Activated CD4-positive, alpha-beta T cell treated with anti-CD3 and anti-CD28 coated beads, Interleukin-2, Interleukin-6, amounts not matched to agents 100 ng/mL and 50 ng/mL, durations not matched to agents 16 hours and 8 hours (primary cell): ENCODE measurements around the gene CDYL.
A peak's percentile ranks its signal among the peaks of the same experiment; 100 is the strongest.

Experiments
- DNase-seq: peaks from one replicate; pipeline ENCODE4 v3.0.0-alpha.2; 2020

CDYL gene

DNA sequence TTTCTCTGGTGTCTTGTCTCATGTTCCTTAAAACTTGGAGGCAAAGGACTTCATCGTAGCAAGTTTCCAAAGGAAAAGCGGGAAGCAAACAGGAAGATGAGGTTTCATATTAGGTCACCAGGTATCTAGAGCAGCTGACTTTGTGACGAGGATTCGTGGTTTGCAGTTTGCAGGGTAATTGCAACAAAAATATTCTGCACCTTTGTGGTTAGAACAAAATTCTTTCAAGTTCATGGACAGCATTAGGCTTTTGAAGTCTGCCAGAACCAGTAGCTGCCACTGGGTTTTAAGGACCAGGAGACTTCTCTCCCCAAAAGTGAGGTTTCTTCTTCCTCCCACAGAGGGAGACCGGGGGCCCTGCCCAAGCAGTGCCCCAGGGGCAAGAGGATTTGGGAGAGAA is 164.2 kb downstream of the CDYL start:
- no peak for DNase-seq

DNA sequence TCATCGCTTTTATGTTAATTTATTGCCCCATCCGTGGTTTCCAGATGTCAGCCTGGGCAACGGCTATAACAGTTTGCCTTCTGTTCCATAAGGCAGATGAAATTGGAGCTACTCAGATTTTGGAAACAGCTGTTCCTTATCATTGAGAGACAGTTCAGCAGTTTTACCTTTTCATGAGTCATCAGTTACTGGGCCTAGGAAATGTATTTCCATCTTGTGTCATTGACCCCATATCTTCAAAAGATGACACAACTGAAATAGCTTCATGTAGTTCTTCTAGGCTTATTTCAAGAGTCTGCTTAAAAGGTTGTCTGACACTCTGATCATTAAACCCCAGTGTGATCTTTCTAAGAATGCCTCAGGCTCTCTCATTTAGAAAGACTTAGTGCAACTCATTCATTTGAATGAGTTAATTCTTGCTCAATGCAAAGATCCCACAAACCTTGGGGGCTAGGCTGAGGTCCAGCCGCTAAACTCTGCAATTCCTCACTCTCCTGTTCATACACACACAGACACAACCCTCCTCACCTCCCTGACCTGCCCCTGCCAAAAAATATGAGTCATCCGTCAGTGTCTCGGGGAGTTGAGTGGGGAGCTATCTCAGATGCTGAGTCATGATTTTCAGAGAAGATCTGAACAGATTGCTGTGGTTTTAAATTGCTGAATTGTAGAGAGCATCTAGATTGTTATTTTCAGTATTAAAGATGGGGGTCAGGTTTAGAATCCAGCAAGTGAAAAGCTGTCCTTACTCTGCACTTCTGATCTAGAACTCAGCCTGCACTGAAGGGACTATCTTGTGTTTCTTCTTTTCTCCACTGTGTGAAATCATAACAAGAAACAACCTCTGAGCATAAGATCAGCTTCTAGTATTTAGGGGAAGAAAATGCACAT is 165.8 kb downstream of the CDYL start:
- peak; percentile 87 for DNase-seq

DNA sequence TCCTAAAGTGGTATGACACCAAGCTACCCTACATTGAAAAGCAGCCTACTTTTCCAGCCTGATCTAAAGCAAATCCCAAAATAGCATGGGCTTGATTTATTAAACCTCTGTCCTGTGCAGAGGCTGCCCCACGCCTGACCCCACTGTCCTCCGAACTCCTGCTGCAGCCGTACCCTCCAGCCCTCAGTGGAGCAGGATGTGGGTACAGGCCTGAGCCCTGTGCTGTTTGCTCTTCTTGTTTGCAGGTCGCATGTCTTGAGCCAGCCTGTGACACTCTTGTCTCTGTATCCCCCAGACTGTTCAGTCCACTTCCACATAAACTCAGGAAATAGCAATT is 166.4 kb downstream of the CDYL start:
- DNase-seq = peak; percentile 21

DNA sequence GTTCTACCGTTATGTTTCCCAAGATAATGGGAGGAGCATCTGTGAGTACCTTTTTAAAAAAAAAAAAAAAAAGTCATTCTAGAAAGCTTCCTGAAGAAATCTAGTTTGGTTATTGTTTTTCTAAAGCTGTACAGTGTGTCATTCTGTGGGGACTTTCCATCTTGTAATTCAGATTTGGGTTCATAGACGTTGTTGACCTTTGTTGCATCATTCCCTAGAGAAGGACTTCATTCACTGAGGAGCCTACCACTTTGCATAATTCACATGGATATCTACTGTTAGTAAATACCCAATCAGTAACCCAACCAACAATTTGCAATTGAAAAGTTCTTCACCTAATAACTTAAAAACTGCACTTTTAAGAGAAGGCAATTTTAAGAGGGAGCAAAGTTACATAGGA is 167.5 kb downstream of the CDYL start:
- no peak for DNase-seq

DNA sequence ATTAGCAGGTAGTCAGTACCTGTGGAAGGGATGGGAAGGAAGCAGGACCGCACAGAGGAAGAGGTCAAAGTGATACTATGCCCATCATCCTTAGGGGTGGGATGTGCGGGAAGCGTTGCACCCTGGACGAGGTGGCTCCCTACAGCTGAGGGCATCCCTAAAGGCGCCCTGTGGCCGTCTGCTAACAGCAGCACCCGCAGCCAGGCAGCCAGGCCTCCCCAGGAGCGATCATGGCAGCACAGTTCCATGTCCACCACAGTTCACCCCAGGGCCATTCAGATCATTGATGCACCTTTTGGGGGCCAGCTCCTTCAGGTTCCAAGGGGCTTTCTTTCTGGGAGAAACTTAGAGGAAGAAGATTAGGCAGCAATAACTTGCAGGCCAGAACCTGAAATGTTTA is 168.1 kb downstream of the CDYL start:
- DNase-seq = no peak

DNA sequence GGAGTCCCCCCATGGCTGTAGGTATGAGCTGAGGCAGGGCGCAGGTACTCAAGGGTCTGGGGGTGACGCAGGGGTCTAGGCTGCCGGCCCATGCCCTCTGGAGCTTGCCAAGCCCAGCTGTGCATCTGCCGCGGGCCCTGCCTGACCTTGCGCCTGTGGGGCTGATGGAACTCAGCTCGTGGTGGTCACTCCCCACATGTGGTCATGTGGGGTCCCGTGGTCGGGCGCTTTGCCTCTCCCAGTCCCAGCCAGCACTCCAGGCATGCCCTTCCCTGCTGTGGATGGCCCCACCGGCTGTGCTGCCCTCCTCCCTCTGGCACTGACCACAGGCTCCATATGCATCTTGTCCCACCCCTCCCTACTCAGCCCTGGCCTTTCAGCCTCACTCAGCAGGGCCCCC is 170.3 kb downstream of the CDYL start:
- no peak for DNase-seq

DNA sequence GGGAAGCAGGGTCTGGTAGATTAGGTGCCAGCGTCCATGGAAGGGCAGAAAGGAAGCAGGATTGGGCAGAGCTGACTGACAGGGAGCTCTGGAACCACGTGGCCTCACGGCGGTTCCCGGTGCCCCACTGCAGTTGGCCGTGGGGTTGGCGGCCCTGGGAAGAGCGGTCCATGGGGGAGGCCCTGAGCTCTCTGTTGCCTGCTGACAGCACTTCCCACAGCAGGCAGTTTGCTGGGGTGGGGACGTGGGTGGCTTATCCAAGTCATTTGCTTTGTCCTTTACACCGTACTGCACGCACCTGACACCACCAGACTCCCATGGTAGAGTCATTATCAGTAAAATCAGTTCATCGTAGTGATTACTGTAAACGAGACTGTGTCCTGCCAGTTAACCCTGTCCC is 171.5 kb downstream of the CDYL start:
- DNase-seq = no peak

DNA sequence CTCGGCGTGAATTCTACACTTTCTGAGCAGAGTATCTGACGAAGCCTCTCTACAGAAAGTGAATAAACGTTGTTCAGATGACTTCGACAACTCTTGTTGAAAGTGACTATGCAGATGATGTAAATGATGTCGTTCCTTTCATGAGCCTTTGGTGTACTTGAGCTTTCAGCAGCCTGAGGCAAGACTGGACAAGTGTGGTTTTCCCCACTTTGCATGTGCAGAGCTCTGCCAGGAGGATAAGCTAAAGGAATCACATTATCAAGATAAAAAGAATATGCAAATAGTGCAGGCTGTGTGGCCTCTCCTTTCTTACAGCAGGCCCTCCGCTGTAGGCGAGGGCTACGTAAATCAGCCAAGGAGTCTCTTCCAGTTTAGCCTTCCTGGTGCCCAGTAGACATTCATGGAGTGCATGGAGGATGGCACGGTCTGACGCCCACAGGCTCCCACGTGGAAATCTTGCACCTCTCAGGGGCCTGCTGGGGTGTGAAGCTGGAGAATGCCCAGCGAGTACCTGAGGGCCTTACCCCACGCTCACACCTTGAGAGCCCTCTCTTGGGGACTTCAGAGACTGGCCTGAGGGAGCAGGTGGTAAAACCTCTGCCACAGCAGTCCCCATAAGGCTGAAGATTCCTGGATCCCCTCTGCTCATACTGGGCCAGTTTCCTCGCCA is 172.7 kb downstream of the CDYL start:
- DNase-seq = no peak

DNA sequence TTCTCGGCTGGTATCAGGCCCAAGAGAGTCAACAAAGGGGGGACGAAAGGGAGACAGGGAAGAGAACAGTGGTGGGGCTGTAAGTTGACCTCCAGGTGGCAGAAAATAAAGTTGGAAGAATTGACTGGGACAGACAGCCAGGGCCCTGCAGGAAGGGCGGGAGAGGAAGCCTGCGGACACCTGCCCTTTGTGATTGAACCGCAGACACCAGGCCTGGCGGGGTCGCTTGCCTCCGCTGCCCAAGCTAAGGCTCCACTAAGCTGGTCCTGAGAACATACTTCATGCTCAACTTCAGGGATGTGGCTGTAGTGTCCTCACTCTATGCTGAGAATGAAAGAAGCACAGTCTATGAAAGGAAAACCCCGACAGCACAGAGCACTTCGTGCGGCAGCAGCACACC is 173.9 kb downstream of the CDYL start:
- DNase-seq = no peak

DNA sequence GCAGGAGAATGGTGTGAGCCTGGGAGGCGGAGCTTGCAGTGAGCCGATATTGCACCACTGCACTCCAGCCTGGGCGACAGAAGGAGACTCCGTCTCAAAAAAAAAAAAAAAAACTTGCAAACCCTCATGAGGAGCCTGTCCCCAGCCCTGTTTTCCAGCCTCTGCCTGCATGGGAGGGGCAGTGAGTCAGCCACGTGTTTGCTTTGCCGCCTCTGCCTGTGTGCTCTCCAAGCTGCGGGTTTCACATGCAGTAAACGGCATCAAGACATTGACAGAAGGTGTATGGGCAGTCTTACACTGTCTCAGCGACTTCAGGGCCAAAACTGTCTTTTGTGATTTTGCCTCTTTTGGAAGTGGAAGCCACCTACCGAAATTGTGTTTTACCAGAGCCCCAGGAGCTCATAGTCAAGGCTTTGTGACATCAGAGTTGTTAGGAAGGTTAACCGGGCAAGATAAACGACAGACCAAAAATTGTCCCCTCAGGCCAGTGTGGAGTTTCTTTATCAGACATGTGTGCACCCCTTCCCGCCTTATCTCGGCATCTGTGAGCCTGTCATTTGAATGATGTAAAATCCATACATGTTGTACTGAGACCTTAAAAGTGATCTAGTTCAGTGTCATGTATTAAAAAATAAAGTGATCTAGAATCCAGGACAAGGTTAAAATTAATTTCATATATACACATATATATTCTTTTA is 174.8 kb downstream of the CDYL start:
- no peak for DNase-seq

DNA sequence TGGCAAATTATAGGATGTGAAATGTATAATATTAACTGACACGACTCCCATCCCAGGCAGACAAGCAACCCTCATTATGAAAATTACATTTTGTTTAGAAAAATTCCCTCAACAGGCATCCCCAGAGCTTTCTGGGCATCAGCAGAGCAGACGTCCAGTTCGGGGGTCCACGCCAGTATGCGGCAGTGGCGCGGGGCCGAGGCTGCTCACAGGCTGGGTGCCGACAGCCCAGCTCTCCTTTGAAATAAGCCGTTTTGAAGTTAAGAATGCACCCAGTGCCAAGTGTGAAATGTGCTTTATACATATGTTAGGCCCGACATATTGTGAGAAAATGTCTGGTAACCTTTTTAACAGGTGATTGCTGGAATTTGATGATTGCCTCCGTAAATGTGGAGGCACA is 177.2 kb downstream of the CDYL start:
- no peak for DNase-seq

DNA sequence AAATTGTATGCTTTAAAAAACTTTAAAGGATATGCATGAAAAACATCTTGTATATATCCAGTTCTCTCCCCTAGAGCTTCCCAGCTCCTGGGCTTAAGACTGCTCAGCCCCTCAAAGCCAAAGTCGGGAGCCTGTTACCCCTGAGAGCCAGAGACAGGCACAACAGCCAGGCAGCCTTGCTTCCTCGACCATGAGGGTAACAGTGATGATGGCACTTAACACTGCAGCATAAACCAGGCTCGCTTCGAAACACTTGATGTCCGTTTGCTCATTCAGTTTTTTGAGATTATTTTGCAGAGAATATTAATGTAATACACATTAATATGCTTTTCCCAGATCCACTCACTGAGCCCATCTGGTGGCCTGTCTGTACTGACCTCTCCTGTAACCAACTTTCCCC is 180.4 kb downstream of the CDYL start:
- no peak for DNase-seq

DNA sequence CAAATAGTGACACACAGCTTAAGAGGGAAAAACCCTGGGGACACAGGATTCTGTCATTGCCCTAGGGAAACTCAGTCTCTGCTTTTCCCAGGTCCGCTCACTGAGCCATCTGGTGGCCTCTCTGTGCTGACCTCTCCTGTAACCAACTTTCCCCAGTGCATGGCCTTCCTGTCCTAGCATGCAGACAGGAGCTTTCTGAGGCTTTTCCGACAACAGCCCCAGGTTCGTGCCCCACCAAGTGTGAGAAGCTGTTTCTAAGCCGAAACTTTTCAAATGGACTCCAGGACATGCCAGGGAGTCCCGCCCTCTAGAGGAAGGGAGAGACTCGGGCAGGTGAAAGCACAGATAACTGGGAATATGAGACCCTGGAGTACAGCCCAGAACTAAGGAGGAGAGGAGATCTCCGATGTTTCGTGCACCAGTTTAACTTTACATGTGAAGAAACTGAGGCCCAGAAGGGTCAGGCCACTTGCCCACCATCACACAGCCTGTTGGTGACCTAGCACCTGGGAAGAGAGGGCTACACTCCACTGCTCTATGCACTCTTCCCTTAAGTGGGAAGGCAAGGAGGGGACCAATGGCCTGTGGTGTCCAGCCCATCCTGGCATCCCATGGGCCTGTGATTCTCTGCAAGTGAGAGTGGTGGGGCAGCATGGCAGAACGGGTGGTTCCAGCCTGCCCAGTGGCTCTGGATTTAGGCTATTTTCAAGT is 181.5 kb downstream of the CDYL start:
- no peak for DNase-seq

DNA sequence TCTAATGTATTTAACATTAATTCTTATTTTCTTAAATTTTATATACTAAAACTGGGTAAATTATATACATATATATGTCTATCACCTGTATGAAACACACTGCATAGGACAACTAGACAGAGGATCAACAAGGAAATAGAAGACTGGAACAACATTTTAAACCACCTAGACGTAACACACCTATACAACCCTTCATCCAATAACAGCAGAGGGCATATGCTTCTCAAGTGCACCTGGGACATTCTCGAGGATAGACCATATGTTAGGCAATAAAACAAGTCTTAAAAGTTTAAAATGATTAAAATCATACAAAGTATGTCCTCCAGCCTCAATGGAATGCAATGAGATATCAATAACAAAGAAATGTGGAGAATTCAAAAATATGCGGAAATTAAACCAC is 182.4 kb downstream of the CDYL start:
- no peak for DNase-seq

DNA sequence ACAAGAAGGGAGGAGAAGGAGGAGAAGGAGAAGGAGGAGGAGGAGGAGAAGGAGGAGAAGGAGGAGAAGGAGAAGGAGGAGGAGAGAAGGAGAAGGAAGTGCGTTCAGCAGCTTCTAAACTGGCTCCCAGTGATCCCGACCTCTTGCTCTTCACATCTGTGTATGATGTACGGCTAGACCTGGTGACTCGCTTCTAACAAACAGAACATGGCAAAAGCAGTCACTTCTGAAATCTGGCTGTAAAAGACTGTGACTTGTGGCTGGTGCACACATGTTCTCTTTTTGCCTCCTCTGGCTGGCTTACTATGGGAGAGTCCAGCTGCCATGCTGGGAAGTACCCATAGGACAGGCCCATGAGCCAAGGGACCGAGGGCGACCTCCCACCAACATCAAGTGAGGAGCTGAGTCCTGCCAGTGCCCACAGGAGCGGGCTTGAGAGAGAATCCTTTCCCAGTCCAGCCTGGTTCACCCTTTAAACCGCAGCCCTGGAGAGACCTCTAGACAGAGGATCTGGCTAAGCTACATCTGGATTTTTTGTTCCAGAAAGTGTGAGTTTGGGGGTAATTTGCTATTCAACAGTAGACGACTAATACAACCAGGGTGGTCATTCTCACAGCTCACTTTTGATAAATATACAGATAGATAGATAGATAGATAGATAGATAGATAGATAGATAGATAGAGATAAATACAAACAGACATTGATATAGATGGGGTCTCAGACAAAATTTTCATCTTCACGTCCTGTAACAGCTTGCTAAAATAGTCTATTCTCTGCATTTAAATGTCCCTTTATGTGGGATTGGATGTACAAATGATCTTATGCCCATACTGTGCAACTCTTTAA is 185.3 kb downstream of the CDYL start:
- no peak for DNase-seq

DNA sequence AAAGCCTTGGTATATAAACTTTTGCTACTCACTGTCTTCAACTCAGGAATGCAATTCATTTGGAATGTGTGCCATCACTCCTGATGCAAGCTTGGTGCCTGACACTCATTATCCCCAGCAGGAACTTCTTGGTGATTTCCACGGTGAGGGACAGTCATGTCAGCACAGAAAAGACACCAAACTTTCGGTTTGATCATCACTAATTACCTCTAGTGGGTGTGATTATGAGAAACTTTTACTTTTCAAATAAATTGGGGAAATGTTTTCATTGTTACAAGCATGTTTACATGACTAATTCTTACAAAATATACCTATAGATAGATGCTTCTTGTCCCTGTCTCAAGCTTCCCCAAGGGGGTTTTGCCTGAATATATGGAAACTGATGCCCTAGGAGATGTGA is 186.7 kb downstream of the CDYL start:
- DNase-seq = no peak

DNA sequence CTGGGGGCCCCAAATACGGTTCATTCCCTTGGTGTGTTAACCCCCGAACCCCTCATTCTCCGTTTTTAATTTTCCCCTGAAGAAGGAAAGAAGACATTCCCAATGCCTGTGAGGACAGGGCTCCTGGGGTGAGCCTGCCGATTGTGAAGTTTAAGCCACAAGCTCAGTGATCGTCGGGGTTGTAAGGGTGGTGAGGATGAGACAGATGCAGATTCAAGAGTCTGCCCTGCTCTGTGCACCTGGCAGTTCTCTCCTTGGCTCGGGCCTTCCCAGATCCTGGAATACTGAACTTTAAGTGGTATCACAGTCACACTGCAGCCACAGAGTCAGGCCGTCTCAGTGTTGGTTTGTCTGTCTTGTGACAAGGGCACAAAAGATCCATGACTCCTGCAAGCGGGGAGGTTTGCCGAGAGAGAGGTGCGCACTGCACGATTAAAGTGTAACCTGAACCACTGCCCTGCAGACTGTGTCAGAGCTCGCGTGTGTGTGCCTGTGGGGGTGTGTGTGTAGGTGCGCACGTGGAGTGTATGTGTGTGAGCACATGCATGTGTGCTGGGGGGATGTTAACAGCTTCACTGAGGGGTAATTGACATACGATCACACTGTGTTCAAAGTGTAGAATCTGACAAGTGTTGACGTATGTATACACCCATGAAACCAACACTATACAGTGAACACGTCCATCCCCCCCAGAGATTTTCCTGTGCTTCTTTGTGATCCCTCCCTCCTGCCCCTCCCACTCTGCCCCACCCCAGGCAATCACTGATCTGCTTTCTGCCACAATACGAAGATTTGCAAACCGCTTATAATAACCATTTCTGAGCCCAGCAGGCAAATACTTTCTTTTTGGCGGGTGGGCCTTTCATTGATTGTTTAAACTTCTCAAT is 188.7 kb downstream of the CDYL start:
- DNase-seq = no peak

DNA sequence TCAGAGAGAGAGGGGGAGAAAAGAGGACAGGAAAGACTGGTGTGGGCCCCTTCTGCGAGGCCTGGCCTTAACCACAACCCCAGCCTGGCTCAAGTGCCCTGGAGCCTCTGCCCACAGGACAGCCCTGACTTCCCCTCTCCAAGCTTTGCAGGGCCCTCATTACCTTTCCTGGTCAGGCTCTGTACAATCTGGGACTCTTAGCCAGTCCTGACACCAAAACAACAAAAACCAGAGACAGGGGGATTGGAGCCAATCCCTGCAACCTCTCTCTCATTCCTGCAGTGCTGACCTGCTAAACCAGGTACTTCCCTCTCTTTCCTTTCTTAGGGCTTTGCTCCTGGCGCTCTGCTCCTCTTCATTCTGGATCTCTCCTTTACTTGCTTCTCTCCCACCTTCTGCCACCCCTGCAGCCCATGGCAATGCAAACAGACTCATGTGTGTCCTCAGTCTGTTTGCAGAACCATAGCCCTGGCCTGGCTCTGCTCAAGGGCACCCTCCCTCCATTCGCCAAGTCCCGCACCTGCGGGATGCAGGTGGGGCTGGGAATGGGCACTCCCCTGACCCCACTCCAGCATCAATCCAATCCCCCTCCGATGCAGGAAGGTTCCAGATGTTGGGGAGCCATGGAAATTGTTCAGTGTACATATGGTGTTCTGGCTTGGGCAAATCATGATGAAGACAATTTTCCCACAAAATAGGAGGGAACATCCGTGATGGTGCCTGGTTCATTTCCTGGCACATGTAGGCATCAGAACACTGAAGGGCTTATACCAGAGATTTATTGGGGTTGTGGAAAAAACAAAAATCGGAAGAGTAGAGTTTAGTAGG is 189.6 kb downstream of the CDYL start:
- DNase-seq = no peak

DNA sequence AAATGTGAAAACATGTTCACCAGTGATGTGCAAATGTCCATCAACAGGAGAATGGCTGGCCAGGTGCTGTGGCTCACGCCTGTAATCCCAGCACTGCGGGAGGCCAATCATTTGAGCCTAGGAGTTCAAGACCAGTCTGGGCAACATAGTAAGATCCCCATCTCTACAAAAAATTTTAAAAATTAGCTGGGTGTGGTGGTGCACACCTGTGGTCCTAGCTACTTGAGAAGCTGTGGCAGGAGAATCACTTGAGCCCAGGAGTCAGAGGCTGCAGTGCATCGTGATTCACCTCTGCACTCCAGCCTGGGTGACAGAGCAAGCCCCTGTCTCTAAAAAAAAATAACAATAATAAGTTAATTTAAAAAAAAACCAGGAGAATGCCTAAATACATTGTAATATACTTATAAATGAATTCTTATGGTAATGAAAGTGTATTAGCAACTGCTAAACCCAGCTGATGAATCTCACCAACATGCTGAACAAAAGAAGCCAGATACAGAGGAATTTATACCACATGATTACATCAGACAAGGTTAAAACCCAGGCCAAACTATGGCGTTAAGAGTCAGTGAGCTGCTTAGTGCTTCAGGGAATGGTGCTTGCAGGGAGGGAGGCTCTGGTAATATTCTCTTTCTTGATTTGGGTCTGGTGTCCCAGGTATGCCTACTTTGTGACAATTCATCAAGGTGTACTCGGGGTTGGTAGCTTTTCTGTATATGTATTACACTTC is 191.3 kb downstream of the CDYL start:
- no peak for DNase-seq
